Measurements from ENCODE around the gene ALPL.

Gene ALPL

GRCh38 chr1:21524220-21524619 lies 15.0 kb downstream of the ALPL start:
- in situ Hi-C loops (cut with MboI; ENCODE audit: low pct_unique_long_range_greater_than_20kb, low sequenced_read_pairs) = no loop called here
- no peak for DNase-seq

GRCh38 chr1:21524686-21525339 lies 15.6 kb downstream of the ALPL start:
- peak; percentile 35 for DNase-seq
- in situ Hi-C loops (cut with MboI; ENCODE audit: low pct_unique_long_range_greater_than_20kb, low sequenced_read_pairs) = no loop called here

GRCh38 chr1:21525340-21525717 lies 16.1 kb downstream of the ALPL start:
- DNase-seq = no peak
- in situ Hi-C loops (cut with MboI; ENCODE audit: low pct_unique_long_range_greater_than_20kb, low sequenced_read_pairs) = no loop called here

- no peak for DNase-seq
- in situ Hi-C loops (cut with MboI; ENCODE audit: low pct_unique_long_range_greater_than_20kb, low sequenced_read_pairs) = no loop called here
These were observed 17.2 kb downstream of the ALPL start for GRCh38 chr1:21526441-21526840.

GRCh38 chr1:21530368-21531016 lies 21.3 kb downstream of the ALPL start:
- no peak for DNase-seq
- in situ Hi-C loops (cut with MboI; ENCODE audit: low pct_unique_long_range_greater_than_20kb, low sequenced_read_pairs) = no loop called here

- in situ Hi-C loops (cut with MboI; ENCODE audit: low pct_unique_long_range_greater_than_20kb, low sequenced_read_pairs) = no loop called here
- DNase-seq = no peak
These were observed 22.0 kb downstream of the ALPL start for GRCh38 chr1:21531241-21531640.

GRCh38 chr1:21532496-21532895 lies 23.3 kb downstream of the ALPL start:
- in situ Hi-C loops (cut with MboI; ENCODE audit: low pct_unique_long_range_greater_than_20kb, low sequenced_read_pairs) = no loop called here
- DNase-seq = no peak

GRCh38 chr1:21532992-21533534 lies 23.8 kb downstream of the ALPL start:
- DNase-seq = no peak

GRCh38 chr1:21534146-21534545 lies 24.9 kb downstream of the ALPL start:
- in situ Hi-C loops (cut with MboI; ENCODE audit: low pct_unique_long_range_greater_than_20kb, low sequenced_read_pairs) = no loop called here

More at GRCh38 chr1:21532992-21533534, 23.8 kb downstream of the ALPL start:
- in situ Hi-C loops (cut with MboI; ENCODE audit: low pct_unique_long_range_greater_than_20kb, low sequenced_read_pairs) = no loop called here

GRCh38 chr1:21534674-21535378 lies 25.6 kb downstream of the ALPL start:
- in situ Hi-C loops (cut with MboI; ENCODE audit: low pct_unique_long_range_greater_than_20kb, low sequenced_read_pairs) = no loop called here

More at GRCh38 chr1:21534146-21534545, 24.9 kb downstream of the ALPL start:
- DNase-seq = no peak

GRCh38 chr1:21536218-21536617 lies 27.0 kb downstream of the ALPL start:
- DNase-seq = no peak
- in situ Hi-C loops (cut with MboI; ENCODE audit: low pct_unique_long_range_greater_than_20kb, low sequenced_read_pairs) = no loop called here

More at GRCh38 chr1:21534674-21535378, 25.6 kb downstream of the ALPL start:
- peak; percentile 80 for DNase-seq

GRCh38 chr1:21537511-21537931 lies 28.3 kb downstream of the ALPL start:
- no peak for DNase-seq

GRCh38 chr1:21537932-21538630 lies 28.9 kb downstream of the ALPL start:
- no peak for DNase-seq
- in situ Hi-C loops (cut with MboI; ENCODE audit: low pct_unique_long_range_greater_than_20kb, low sequenced_read_pairs) = no loop called here

More at GRCh38 chr1:21537511-21537931, 28.3 kb downstream of the ALPL start:
- in situ Hi-C loops (cut with MboI; ENCODE audit: low pct_unique_long_range_greater_than_20kb, low sequenced_read_pairs) = no loop called here

- peak; percentile 43 for DNase-seq
- in situ Hi-C loops (cut with MboI; ENCODE audit: low pct_unique_long_range_greater_than_20kb, low sequenced_read_pairs) = no loop called here
These were observed 30.7 kb downstream of the ALPL start for GRCh38 chr1:21539933-21540332.

GRCh38 chr1:21541329-21541728 lies 32.1 kb downstream of the ALPL start:
- DNase-seq = no peak
- in situ Hi-C loops (cut with MboI; ENCODE audit: low pct_unique_long_range_greater_than_20kb, low sequenced_read_pairs) = no loop called here

GRCh38 chr1:21541835-21542234 lies 32.6 kb downstream of the ALPL start:
- in situ Hi-C loops (cut with MboI; ENCODE audit: low pct_unique_long_range_greater_than_20kb, low sequenced_read_pairs) = no loop called here
- DNase-seq = no peak

GRCh38 chr1:21543598-21543997 lies 34.4 kb downstream of the ALPL start:
- in situ Hi-C loops (cut with MboI; ENCODE audit: low pct_unique_long_range_greater_than_20kb, low sequenced_read_pairs) = no loop called here
- no peak for DNase-seq

- DNase-seq = no peak
- in situ Hi-C loops (cut with MboI; ENCODE audit: low pct_unique_long_range_greater_than_20kb, low sequenced_read_pairs) = no loop called here
These were observed 34.9 kb downstream of the ALPL start for GRCh38 chr1:21544095-21544494.

GRCh38 chr1:21546122-21546825 lies 37.1 kb downstream of the ALPL start:
- in situ Hi-C loops (cut with MboI; ENCODE audit: low pct_unique_long_range_greater_than_20kb, low sequenced_read_pairs) = no loop called here
- DNase-seq = no peak

Measured in KBM-7 (cell line).